ENCODE data around the gene CARMIL1.

The CARMIL1 gene

GRCh38 chr6:25334793-25335192 is 55.6 kb downstream of the CARMIL1 start:
- DNase-seq (ENCODE audit: low spot score) = no peak

- DNase-seq (ENCODE audit: low spot score) = no peak
Observed at GRCh38 chr6:25336996-25337395, 57.8 kb downstream of the CARMIL1 start.

DNA sequence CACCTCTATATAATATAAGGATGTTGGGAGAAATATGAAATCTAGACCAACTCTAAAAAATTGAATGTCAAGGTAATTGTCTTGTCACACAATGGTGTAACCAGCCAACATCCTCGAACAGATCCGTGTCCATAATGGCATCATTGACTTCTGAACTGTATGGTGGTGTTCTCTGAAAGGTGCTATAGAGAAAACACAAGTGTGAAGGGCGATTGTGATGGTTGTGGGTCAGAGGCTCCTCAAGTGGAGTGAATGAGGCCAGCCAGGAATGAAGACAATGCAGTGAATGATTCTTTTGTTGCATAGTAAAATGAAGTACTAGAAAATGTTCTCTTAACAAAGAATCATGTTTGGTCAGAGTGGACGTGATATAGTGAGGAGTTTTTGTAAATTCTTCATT is 58.3 kb downstream of the CARMIL1 start:
- no peak for DNase-seq (ENCODE audit: low spot score)

GRCh38 chr6:25340431-25341202 is 61.4 kb downstream of the CARMIL1 start:
- no peak for DNase-seq (ENCODE audit: low spot score)

DNA sequence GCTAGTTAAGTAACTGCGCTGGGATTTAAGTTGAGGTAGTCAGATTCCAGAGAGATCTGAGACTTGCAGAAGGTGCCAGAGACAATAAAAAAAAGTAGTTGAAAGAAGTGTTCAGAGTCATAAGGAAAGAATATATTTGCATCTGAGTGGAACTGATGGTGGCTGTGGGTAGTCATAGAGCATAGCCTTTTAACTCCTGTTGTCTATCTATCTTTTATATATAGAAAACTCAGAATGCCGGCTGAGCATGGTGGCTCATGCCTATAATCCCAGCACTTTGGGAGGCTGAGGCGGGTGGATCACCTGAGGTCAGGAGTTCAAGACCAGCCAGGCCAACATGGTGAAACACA is 62.0 kb downstream of the CARMIL1 start:
- DNase-seq (ENCODE audit: low spot score) = no peak

- DNase-seq (ENCODE audit: low spot score) = no peak
Observed at GRCh38 chr6:25341923-25342619, 62.9 kb downstream of the CARMIL1 start.

DNA sequence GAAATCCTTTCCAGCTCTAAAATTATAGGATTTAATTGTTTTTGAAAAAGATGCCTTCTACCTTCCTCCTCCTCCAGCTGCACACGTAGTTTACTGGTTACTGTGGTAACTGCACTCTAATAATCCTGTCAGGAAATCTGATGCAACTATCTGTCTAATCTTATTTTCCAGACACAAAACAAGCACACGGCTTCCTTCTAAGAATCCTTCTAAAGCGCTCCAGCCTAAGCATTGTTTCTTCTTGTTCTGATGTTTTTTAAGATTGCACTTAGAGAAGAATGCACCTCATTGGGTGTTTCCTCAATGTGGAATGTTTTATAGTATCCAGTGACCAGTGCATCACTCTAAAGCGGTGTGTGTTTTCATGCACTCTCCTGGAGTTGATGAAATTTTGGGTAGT is 63.6 kb downstream of the CARMIL1 start:
- DNase-seq (ENCODE audit: low spot score) = peak; percentile 82

GRCh38 chr6:25343984-25344383 is 64.8 kb downstream of the CARMIL1 start:
- no peak for DNase-seq (ENCODE audit: low spot score)

DNA sequence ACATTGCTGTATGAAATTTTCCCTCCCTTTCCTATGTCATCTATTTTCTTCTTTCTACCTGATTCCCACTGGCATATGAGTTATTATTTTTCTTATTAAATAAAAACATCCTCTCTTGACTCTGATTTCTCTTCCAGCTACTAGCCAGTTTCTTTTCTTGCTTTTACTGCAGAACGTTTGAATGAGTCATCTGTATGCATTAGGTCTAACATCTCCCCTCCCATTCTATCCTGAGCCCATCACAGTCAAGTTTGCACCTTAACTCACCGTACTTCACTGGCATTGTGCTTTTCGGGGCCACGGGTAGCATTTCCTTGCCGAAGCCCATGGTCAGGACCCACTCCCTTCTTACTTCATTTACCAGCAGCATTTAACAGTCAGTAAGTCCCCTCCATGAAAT is 65.7 kb downstream of the CARMIL1 start:
- DNase-seq (ENCODE audit: low spot score) = no peak

DNA sequence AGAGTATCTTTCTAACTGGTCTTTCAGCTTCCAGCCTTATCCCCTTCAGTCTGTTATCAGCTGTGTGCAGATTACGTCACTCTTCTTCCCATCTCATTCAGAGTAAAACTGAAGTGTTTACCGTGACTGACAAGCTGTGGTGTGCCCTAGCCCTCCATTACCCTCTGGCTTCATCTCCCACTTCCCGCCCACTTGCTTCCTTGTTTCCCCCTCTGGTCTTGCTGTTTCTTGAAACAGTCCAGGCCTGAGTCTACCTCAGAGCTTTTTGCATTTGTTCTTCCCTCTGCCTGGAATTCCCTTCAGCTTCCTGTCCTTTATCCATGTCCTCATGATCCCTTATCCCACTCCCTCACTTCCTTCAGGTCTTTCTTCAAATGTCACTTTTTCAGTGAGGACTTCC is 66.9 kb downstream of the CARMIL1 start:
- no peak for DNase-seq (ENCODE audit: low spot score)

DNA sequence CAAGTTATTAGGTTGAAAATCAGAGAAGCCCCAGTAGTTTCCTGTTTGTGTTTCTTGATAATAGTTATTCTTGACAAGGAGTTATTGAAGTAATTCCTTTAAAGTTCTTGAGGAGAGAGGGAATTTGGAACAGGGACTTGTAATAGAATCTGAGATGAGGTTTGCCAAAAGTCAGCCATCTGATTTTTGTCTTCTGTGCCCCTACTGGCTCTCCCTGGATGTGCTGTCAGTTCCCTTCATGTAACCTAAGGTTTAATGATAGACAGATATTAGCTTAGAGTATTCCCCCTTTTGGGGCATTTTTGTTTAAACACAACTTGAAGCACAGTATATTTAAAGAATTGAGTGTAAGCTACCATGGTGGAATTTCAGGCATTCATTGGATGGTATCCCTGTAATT is 71.4 kb downstream of the CARMIL1 start:
- no peak for DNase-seq (ENCODE audit: low spot score)

- no peak for DNase-seq (ENCODE audit: low spot score)
Observed at GRCh38 chr6:25351485-25351884, 72.3 kb downstream of the CARMIL1 start.

DNA sequence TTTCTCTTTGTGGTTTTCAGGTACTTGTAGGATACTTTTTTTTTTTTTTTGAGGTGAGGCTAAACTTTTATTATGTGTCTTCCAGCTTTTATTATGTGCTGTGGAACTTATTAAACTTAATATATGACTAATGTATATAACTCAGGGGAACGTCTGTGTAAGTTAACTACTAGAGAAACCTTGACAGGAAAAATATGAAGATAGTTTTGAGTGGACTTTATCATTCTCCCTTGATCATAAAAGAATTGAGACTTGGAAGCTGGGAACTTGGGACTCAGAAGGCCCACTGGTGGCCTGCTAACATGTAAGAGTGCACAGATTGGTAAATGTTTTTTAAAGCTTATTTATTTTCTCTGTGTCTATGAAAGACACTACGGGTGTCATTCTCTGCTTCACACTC is 73.1 kb downstream of the CARMIL1 start:
- no peak for DNase-seq (ENCODE audit: low spot score)

- DNase-seq (ENCODE audit: low spot score) = no peak
Observed at GRCh38 chr6:25354078-25354932, 75.1 kb downstream of the CARMIL1 start.

DNA sequence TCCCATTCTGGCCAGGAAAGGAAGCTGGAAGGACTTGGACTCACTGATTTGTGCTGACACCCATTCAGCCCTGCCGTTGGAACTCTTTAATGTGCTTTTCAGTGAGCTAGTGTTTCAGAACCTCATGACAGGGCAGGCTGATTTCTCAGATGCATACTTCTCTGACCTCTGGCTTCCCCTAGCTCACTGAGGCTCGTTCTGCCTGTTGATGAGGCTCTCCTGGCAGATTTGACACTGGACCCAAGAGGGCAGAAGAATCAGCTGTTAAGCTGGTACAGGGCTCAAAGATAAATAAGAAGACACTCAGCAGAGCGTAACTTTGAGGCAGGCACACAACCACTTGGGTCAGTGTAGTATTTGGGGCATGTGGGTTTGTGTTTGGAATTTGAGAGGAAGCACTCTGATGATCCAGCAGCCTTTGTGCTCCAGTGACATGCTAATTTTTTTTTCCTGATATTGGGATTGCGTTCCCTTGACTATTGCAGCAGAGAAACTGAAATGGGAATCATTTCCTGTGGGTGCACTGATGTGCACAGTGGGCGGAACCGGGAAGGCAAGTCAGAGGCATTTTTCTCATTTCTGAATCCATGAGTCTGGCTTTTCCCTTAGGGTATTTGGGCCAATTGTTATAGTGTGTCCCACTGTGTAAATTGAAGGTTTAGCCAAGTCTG is 80.2 kb downstream of the CARMIL1 start:
- DNase-seq (ENCODE audit: low spot score) = no peak

GRCh38 chr6:25359891-25360290 is 80.7 kb downstream of the CARMIL1 start:
- no peak for DNase-seq (ENCODE audit: low spot score)

- no peak for DNase-seq (ENCODE audit: low spot score)
Observed at GRCh38 chr6:25360621-25361020, 81.4 kb downstream of the CARMIL1 start.

GRCh38 chr6:25363427-25363826 is 84.3 kb downstream of the CARMIL1 start:
- no peak for DNase-seq (ENCODE audit: low spot score)

GRCh38 chr6:25365154-25365553 is 86.0 kb downstream of the CARMIL1 start:
- DNase-seq (ENCODE audit: low spot score) = no peak

DNA sequence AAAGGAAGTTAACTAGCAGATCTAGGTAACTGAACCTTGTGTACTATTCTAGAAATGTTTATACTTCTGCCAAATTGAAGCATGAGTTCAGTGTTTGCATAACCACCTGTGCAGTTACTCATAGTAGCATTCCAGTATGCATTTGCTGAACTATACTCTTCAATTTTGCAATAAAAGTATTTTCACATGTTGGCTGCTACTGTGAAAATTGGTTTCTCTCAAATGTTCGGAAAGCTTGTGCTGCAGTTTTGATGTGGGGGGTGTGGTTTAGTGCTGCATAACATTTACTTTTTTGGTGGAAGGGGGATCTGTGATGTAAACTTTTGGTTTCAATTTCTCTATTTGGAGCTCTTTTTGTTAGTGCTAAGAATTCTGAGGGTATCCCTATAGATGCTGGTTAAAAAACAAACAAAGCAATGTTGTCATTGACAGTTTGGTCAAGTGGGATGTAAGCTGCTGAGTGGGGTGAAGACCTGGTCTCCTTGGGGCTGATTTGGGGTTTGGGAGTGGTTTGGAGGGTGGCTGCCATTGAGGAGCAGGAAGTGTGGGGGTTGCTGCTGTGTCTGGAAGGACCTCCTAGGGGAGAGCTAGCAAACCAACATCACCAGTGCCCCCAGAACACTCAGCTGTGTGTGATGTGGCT is 87.8 kb downstream of the CARMIL1 start:
- DNase-seq (ENCODE audit: low spot score) = no peak

- no peak for DNase-seq (ENCODE audit: low spot score)
Observed at GRCh38 chr6:25369036-25369432, 89.9 kb downstream of the CARMIL1 start.

Data from SK-N-DZ (cell line).